ENCODE results near the gene KCTD14. TPM values are rescaled to one million over a fixed set of nuclear protein-coding genes. Genes with fewer than 3 reads are reported as not detected.

Gene KCTD14
- total RNA-seq, 1 donor = 0.36 TPM

DNA sequence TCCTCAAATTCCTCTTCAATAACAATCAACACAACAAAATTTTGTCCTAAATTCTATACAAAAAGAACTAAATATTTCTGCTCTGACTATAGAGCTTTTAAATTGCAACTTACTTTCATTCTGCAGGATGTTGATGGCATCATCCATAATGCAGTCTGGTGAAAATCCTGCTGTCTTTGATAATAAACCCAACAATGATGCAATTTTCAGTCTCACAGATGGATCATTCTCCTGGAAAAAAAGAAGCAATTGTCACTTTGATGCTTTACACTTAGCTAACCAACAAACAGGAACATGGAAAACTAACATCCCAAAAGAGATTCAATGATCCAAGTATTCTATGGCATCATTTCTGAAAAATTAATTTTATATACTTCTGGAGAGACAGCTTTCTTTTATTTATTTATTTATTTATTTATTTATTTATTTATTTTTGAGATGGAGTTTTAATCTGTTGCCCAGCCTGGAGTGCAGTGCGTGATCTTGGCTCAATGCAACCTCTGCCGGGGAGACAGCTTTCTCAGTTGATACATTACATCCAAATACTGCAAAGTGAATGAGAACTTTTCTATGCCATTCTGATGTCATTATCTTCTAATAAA, 41.6 kb downstream of the KCTD14 start:
- DNase-seq (ENCODE audit: insufficient read length, low spot score, missing footprints) = no peak
- Histone ChIP-seq H3K4me3 (ENCODE audit: insufficient read depth, low read length) (no peak overlapping the region), H3K79me2 (ENCODE audit: insufficient read depth, low read length) (peaks cover 19% of the 10 kb centered on the region), H3K4me1 (ENCODE audit: insufficient read depth, low read length) (no peaks in the 10 kb centered on the region), H3K36me3 (ENCODE audit: insufficient read depth, low read length) (peaks cover 38% of the 10 kb centered on the region), H4K20me1 (ENCODE audit: insufficient read depth, low read length) (no peaks in the 10 kb centered on the region), H3K9me3 (ENCODE audit: low read depth, low read length) (no peaks in the 10 kb centered on the region), H3K27ac (ENCODE audit: low read depth, low read length) (no peak overlapping the region), H3K27me3 (ENCODE audit: insufficient read depth, low read length) (no peaks in the 10 kb centered on the region), H2AFZ (ENCODE audit: low read length) (no peak overlapping the region), H3K4me2 (ENCODE audit: insufficient read depth, low read length) (no peak overlapping the region)
- TF ChIP-seq, protein P1, sequence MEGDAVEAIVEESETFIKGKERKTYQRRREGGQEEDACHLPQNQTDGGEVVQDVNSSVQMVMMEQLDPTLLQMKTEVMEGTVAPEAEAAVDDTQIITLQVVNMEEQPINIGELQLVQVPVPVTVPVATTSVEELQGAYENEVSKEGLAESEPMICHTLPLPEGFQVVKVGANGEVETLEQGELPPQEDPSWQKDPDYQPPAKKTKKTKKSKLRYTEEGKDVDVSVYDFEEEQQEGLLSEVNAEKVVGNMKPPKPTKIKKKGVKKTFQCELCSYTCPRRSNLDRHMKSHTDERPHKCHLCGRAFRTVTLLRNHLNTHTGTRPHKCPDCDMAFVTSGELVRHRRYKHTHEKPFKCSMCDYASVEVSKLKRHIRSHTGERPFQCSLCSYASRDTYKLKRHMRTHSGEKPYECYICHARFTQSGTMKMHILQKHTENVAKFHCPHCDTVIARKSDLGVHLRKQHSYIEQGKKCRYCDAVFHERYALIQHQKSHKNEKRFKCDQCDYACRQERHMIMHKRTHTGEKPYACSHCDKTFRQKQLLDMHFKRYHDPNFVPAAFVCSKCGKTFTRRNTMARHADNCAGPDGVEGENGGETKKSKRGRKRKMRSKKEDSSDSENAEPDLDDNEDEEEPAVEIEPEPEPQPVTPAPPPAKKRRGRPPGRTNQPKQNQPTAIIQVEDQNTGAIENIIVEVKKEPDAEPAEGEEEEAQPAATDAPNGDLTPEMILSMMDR (IDR thresholded peaks at IDR 0.05; ENCODE audit: extremely low read depth, low read depth, low read length) = no peak

DNA sequence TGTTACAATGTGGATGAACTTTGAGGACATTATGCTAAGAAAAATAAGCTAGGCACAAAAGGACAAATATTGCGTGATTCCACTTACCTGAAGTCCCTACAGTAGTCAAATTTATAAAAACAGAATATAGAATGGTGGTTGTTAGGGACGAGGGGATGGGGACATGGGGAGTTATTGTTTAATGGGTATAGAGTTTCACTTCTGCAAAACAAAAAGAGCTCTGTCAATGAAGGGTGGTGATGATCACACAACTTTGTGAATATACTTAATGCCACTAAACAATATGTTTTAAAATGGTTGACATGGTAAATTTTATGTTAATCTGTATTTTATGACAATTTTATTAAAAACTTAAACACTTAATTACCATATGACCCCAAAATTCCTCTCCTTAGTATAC, 54.7 kb downstream of the KCTD14 start:
- Histone ChIP-seq H3K9me3 (ENCODE audit: low read depth, low read length) (no peaks in the 10 kb centered on the region), H3K4me2 (ENCODE audit: insufficient read depth, low read length) (no peak overlapping the region), H3K36me3 (ENCODE audit: insufficient read depth, low read length) (peaks cover 7% of the 10 kb centered on the region), H3K79me2 (ENCODE audit: insufficient read depth, low read length) (no peaks in the 10 kb centered on the region), H4K20me1 (ENCODE audit: insufficient read depth, low read length) (no peaks in the 10 kb centered on the region), H3K27ac (ENCODE audit: low read depth, low read length) (no peak overlapping the region), H3K27me3 (ENCODE audit: insufficient read depth, low read length) (no peaks in the 10 kb centered on the region), H3K4me3 (ENCODE audit: insufficient read depth, low read length) (no peak overlapping the region), H3K4me1 (ENCODE audit: insufficient read depth, low read length) (no peaks in the 10 kb centered on the region), H2AFZ (ENCODE audit: low read length) (no peak overlapping the region)
- TF ChIP-seq, protein P1 (IDR thresholded peaks at IDR 0.05; ENCODE audit: extremely low read depth, low read depth, low read length) = no peak
- DNase-seq (ENCODE audit: insufficient read length, low spot score, missing footprints) = no peak

DNA sequence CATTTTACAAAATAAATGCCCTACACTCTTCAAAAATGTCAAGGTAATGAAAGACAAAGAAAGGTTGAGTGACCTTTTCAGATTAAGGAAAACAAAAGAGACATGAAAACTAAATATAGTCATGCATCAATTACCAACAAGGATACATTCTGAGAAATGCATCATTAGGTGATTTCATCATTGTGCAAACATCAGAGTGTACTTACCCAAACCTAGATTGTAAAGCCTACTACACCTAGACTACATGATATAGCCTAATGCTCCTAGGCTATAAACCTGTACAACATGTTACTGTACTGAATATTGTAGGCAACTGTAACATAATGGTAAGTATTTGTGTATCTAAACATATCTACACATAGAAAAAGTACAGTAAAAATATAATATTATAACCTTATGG, 55.3 kb downstream of the KCTD14 start:
- no peaks in the 10 kb centered on the region for H3K9me3 ChIP-seq (ENCODE audit: low read depth, low read length)

DNA sequence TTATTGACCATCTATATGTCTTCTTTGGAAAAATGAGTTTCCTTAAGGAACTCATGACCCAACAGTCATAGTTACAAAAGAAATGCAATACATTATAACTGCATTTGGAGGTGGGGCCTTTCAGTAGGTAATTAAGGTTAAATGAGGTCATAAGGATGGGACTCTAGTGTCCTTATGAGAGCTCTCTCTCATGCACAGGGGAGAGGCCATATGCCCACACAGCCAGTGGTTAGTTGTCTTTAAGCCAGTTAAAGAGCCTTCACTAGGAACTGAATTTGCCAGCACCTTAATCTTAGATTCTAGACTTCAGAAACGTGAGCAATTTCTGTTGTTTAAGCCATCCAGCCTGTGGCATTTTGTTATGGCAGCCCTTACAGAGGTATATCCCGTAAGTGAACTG, 56.0 kb downstream of the KCTD14 start:
- H3K4me3 ChIP-seq (ENCODE audit: insufficient read depth, low read length) = no peak overlapping the region
- H3K4me1 ChIP-seq (ENCODE audit: insufficient read depth, low read length) = no peaks in the 10 kb centered on the region
- H2AFZ ChIP-seq (ENCODE audit: low read length) = no peak overlapping the region
- no peak overlapping the region for H3K4me2 ChIP-seq (ENCODE audit: insufficient read depth, low read length)
- H3K9me3 ChIP-seq (ENCODE audit: low read depth, low read length) = no peaks in the 10 kb centered on the region
- H3K36me3 ChIP-seq (ENCODE audit: insufficient read depth, low read length) = peaks cover 7% of the 10 kb centered on the region
- no peak for DNase-seq (ENCODE audit: insufficient read length, low spot score, missing footprints)
- no peaks in the 10 kb centered on the region for H3K27me3 ChIP-seq (ENCODE audit: insufficient read depth, low read length)
- no peaks in the 10 kb centered on the region for H3K79me2 ChIP-seq (ENCODE audit: insufficient read depth, low read length)
- no peak overlapping the region for H3K27ac ChIP-seq (ENCODE audit: low read depth, low read length)
- TF ChIP-seq, protein P1 (IDR thresholded peaks at IDR 0.05; ENCODE audit: extremely low read depth, low read depth, low read length) = no peak
- no peaks in the 10 kb centered on the region for H4K20me1 ChIP-seq (ENCODE audit: insufficient read depth, low read length)

More for the DNA sequence above, 55.3 kb downstream of the KCTD14 start:
- H3K27ac ChIP-seq (ENCODE audit: low read depth, low read length) = no peak overlapping the region
- no peaks in the 10 kb centered on the region for H3K4me1 ChIP-seq (ENCODE audit: insufficient read depth, low read length)
- H4K20me1 ChIP-seq (ENCODE audit: insufficient read depth, low read length) = no peaks in the 10 kb centered on the region
- H3K79me2 ChIP-seq (ENCODE audit: insufficient read depth, low read length) = no peaks in the 10 kb centered on the region
- TF ChIP-seq, protein P1 (IDR thresholded peaks at IDR 0.05; ENCODE audit: extremely low read depth, low read depth, low read length) = no peak
- no peak for DNase-seq (ENCODE audit: insufficient read length, low spot score, missing footprints)
- H3K27me3 ChIP-seq (ENCODE audit: insufficient read depth, low read length) = no peaks in the 10 kb centered on the region
- no peak overlapping the region for H3K4me3 ChIP-seq (ENCODE audit: insufficient read depth, low read length)
- H2AFZ ChIP-seq (ENCODE audit: low read length) = no peak overlapping the region
- H3K4me2 ChIP-seq (ENCODE audit: insufficient read depth, low read length) = no peak overlapping the region
- H3K36me3 ChIP-seq (ENCODE audit: insufficient read depth, low read length) = peaks cover 7% of the 10 kb centered on the region
